ENCODE data around the gene MRPL21. TPM values are rescaled to one million over a fixed set of nuclear protein-coding genes. Genes with fewer than 3 reads are reported as not detected.
A peak's percentile ranks its signal among the peaks of the same experiment; 100 is the strongest.

The MRPL21 gene
- total RNA-seq, 6 donors from 2014 or later = 17.8 to 50.8 (median 32.3) TPM

GRCh38 chr11:68933605-68934320 is 30.1 kb upstream of the MRPL21 start:
- Histone ChIP-seq H3K27me3 (no peaks in the 10 kb centered on the region), H3K9me3 (no peaks in the 10 kb centered on the region), H3K4me3 (no peak overlapping the region), H3K27ac (no peak overlapping the region), H3K36me3 (peaks cover 23 to 89% (median 81%) of the 10 kb centered on the region in 4 donors), H3K4me1 (no peaks in the 10 kb centered on the region)
- DNase-seq = no peak
- no peak for ATAC-seq (ENCODE audit: low FRiP score in 2 of 2)
- TF ChIP-seq POLR2A (IDR thresholded peaks at IDR 0.05) (no peak), CTCF (IDR thresholded peaks at IDR 0.05) (no peak), POLR2AphosphoS5 (IDR thresholded peaks at IDR 0.05) (no peak), EP300 (IDR thresholded peaks at IDR 0.05) (no peak)
- 92 to 94% methylated on average over 16 to 17 of the region's 17 CpGs for WGBS, 2 donors

- Histone ChIP-seq H3K4me1 (peaks cover 0 to 6% (median 0%) of the 10 kb centered on the region in 4 donors), H3K27ac (no peak overlapping the region), H3K4me3 (no peak overlapping the region), H3K27me3 (no peaks in the 10 kb centered on the region), H3K36me3 (peaks cover 25 to 89% (median 78%) of the 10 kb centered on the region in 4 donors), H3K9me3 (no peaks in the 10 kb centered on the region)
- ATAC-seq (ENCODE audit: low FRiP score in 2 of 2) (no peak), DNase-seq (peak in 1 of 2 donors; percentile 63)
- TF ChIP-seq CTCF (IDR thresholded peaks at IDR 0.05) (no peak), EP300 (IDR thresholded peaks at IDR 0.05) (no peak), POLR2A (IDR thresholded peaks at IDR 0.05) (no peak)
- 97% methylated on average over 16 to 24 of the region's 24 CpGs for WGBS, 2 donors
Measured at GRCh38 chr11:68932933-68933577, 29.4 kb upstream of the MRPL21 start.

- no peak for TF ChIP-seq POLR2AphosphoS5 (IDR thresholded peaks at IDR 0.05)
- Histone ChIP-seq H3K27ac (no peak overlapping the region), H3K27me3 (no peaks in the 10 kb centered on the region), H3K9me3 (no peaks in the 10 kb centered on the region), H3K4me3 (no peak overlapping the region), H3K36me3 (peaks cover 25 to 89% (median 71%) of the 10 kb centered on the region in 4 donors), H3K4me1 (peaks cover 0 to 11% (median 2%) of the 10 kb centered on the region in 4 donors)
- DNase-seq (peak in 1 of 2 donors; percentile 55), ATAC-seq (ENCODE audit: low FRiP score in 2 of 2) (no peak)
- 82 to 92% methylated on average over 7 of the region's 7 CpGs for WGBS, 2 donors
Measured at GRCh38 chr11:68932358-68932757, 28.7 kb upstream of the MRPL21 start.

DNA sequence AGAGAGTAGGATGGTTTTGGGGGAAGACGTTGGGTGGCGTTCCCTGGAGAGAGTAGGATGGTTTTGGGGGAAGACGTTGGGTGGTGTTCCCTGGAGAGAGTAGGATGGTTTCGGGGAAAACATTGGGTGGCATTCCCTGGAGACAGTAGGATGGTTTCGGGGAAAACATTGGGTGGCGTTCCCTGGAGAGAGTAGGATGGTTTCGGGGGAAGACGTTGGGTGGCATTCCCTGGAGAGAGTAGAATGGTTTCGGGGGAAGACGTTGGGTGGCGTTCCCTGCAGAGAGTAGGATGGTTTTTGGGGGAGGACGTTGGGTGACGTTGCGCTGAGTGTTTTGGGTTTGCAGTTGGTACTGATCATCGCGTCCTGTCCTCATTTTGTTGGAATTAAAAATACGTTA is 28.3 kb upstream of the MRPL21 start:
- H3K27ac ChIP-seq = no peak overlapping the region
- DNase-seq = no peak
- H3K9me3 ChIP-seq = no peaks in the 10 kb centered on the region
- H3K27me3 ChIP-seq = no peaks in the 10 kb centered on the region
- no peak for TF ChIP-seq POLR2AphosphoS5 (IDR thresholded peaks at IDR 0.05)
- TF ChIP-seq CTCF (IDR thresholded peaks at IDR 0.05) = no peak
- TF ChIP-seq POLR2A (IDR thresholded peaks at IDR 0.05) = no peak
- no peak for TF ChIP-seq EP300 (IDR thresholded peaks at IDR 0.05)
- no peak overlapping the region for H3K4me3 ChIP-seq
- no peak for ATAC-seq (ENCODE audit: low FRiP score in 2 of 2)
- H3K4me1 ChIP-seq = peaks cover 0 to 11% (median 2%) of the 10 kb centered on the region in 4 donors
- H3K36me3 ChIP-seq = peaks cover 23 to 89% (median 68%) of the 10 kb centered on the region in 4 donors
- WGBS, 2 donors = 87 to 93% methylated on average over 17 of the region's 17 CpGs

- no peak for ATAC-seq (ENCODE audit: low FRiP score in 2 of 2)
- Histone ChIP-seq H3K27ac (no peak overlapping the region), H3K9me3 (peaks cover 0 to 2% (median 2%) of the 10 kb centered on the region in 4 donors), H3K4me3 (no peak overlapping the region), H3K27me3 (no peaks in the 10 kb centered on the region), H3K36me3 (peaks cover 16 to 89% (median 68%) of the 10 kb centered on the region in 4 donors), H3K4me1 (peaks cover 0 to 11% (median 2%) of the 10 kb centered on the region in 4 donors)
- DNase-seq = peak in 1 of 2 donors; percentile 54
- 95 to 100% methylated on average over 6 to 13 of the region's 21 CpGs for WGBS, 2 donors
- TF ChIP-seq POLR2AphosphoS5 (IDR thresholded peaks at IDR 0.05) (no peak), CTCF (IDR thresholded peaks at IDR 0.05) (no peak), EP300 (IDR thresholded peaks at IDR 0.05) (no peak), POLR2A (IDR thresholded peaks at IDR 0.05) (no peak)
Measured at GRCh38 chr11:68930991-68931855, 27.6 kb upstream of the MRPL21 start.

Measured in upper lobe of left lung (tissue), 6 donors.